Activated effector memory CD4-positive, alpha-beta T cell treated with Interleukin-2 at 50 U/mL for 16 hours (primary cell): ENCODE data around the gene RINL.
"Not testable (repeated sequence)": the region's sequence is repeated elsewhere in the genome, so short reads cannot be mapped to it uniquely, and the experiment has no call there.

Source experiments
- DNase-seq: peaks from one replicate; pipeline ENCODE4 v3.0.0-alpha.2; 2020

The RINL gene

DNA sequence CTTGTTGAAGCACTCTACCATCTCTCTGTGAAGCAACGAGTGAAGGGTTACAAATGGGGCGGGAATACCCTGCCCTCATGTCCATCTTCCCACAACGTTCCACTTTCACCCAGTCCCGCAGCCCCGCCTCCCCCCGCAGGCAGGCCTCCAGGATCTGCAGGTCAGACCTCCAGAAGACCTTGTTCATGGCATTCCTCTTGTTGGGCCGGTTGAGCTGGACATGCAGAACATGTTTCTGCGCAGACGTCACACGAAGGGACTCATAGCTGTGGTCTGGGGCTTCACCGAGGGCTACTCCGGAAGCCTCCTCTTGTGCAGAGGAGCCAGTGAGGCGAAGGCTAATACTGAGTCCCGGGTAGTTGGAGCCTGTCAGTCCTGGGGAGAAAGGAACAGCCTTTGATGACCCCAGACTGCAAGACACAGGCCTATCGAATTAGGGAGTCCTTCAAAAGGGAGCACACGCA lies 46.9 kb downstream of the RINL start:
- DNase-seq: no peak

DNA sequence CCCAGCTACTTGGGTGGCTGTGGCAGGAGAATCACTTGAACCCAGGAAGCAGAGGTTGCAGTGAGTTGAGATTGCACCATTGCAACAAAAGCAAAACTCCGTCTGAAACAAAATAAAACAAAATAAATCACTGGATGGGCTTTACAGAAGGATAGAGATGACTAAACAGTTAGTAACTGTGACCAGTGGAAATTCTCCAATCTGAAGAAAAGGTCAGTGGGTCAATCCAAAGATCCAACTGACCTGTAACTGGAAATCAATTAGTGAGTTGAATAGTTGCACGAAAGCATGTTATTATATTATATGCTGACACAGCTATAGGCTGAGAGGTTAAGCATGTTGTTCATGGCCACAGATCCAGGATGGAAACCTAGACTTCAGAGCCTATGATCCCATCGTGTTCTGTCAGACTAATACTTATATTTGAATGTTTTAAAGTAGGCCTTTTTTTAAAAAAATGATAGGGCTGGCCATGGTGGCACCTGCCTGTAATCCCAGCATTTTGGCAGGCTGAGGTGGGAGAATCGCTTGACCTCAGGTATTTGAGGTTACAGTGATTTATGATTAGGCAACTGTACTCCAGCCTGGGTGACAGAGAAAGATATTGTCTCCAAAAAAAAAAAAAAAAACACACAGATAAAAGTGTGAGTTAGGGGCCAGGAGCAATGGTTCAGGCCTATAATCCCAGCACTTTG lies 47.9 kb downstream of the RINL start:
- no peak for DNase-seq

DNA sequence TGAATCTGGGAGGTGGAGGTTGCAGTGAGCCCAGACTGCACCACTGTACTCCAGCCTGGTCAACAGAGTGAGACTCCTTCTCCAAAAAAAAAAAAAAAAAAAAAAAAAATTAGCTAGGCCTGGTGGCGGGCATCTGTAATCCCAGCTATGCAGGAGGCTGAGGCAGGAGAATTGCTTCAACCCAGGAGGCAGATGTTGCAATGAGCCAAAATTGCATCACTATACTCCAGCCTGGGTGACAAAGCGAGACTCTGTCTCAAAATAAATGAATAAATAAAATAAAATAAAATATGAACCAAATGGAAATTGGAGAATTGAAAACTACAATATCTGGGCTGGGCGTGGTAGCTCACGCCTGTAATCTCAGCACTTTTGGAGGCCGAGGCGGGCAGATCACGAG lies 48.9 kb downstream of the RINL start:
- DNase-seq: not testable (repeated sequence)

DNA sequence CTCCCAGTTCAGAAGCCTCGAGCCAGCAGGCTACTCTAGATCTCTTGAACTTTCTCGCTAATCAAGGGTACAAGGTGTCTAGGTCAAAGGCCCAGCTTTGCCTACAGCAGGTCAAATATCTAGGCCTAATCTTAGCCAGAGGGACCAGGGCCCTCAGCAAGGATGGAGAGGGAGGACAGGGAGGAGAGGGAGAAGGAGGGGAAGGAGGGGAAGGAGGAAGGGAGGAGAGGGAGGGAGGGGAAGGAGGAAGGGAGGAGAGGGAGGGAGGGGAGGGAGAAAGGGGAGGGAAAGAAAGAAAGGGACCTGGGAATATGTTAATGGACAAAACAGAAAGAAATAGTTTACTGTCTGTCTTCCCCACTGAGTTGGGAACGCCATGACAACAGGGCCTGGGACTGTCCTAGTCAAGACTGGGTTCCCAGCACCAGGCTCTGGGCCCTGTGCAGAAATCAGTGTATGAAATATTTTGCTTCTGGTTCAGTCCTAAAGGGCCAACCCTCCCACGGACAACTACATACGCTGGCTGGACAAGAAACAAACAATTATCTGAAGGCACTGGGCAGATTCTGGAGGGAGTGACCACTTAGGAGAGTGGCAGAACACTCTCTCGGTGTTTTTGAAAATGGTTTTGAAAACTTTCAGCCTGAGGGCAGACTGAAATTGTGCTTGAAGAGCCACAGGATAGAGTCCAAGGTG lies 51.1 kb downstream of the RINL start:
- DNase-seq: no peak

DNA sequence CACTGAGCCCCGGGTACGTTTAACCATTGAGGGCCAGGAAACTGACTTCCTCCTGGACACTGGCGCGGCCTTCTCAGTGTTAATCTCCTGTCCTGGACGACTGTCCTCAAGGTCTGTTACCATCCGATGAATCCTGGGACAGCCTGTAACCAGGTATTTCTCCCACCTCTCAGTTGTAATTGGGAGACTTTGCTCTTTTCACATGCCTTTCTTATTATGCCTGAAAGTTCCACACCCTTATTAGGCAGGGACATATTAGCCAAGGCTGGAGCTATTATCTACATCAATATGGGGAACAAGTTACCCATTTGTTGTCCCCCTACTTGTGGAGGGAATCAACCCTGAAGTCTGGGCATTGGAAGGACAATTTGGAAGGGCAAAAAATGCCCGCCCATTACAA lies 52.1 kb downstream of the RINL start:
- not testable (repeated sequence) for DNase-seq

DNA sequence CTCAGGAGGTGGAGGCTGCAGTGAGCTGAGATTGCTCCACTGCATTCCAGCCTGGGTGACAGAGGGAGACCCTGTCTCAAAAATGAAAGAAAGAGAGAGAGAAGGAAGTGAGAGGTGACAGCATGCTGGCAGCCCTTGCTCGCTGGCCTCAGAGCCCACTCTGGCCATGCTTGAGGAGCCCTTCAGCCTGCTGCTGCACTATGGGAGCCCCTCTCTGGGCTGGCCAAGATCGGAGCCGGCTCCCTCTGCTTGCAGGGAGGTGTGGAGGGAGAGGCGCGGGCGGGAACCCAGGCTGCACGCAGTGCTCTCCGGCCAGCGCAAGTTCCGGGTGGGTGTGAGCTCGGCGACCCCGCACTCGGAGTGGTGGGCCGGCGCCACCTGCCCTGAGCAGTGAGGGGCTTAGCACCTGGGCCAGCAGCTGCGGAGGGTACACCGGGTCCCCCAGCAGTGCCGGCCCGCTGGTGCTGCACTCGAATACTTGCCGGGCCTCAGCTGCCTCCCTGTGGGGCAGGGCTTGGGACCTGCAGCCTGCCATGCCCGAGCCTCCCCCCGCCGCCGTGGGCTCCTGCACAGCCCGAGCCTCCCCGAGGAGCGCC lies 56.7 kb downstream of the RINL start:
- DNase-seq: not testable (repeated sequence)

DNA sequence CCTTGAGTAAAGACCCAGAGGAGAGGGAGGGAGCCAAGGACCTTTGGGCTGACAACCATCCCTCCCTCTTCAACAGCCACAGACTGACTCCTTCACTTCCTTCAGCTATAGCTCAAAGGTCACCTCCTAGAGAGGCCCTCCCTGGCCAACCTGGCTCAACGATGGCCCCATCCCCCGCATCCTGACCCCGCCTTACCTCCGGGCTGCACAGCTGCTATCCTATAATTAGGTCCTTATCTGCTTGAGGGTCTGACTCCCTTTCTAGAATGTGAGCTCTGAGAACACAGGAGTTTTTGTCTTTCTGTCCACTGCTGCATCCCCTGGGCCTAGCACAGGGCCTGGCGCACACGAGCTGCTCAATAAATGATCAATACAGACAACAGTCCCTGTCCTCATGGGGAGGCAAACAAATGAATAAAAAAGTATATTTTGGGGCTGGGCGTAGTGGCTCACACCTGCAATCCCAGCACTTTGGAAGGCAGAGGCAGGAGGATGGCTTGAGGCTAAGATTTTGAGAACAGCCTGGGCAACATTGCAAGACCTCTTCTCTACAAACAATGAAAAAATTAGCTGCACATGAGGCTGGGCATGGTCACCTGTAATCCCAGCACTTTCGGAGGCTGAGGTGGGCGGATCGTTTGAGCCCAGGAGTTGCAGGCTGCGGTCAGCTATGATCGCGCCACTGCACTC lies 58.7 kb downstream of the RINL start:
- DNase-seq: no peak
